Type B pancreatic cell (in vitro differentiated cells): ENCODE results near the gene DPYSL3. TPM values are rescaled to one million over a fixed set of nuclear protein-coding genes. Genes with fewer than 3 reads are reported as not detected.

Experiments
- DNase-seq: peaks from one replicate; pipeline ENCODE4 v3.0.0; 2021; ENCODE audit warnings: mixed read lengths; ENCODE audit not compliant: unreplicated experiment; ENCODE audit errors: extremely low spot score
- H3K27ac Mint-ChIP-seq: 2 replicates; pipeline ENCODE4 v1.8.0; 2021; ENCODE audit warnings: mild to moderate bottlenecking, mixed read lengths
- H3K27me3 Mint-ChIP-seq: 2 replicates; pipeline ENCODE4 v1.8.0; 2021; ENCODE audit warnings: mixed read lengths
- H3K36me3 Mint-ChIP-seq: 2 replicates; pipeline ENCODE4 v1.8.0; 2021; ENCODE audit warnings: mixed read lengths
- H3K4me1 Mint-ChIP-seq: one replicate; pipeline ENCODE4 v1.8.0; 2021; ENCODE audit warnings: mixed read lengths; ENCODE audit not compliant: unreplicated experiment
- H3K4me3 Mint-ChIP-seq: 2 replicates; pipeline ENCODE4 v1.8.0; 2021; ENCODE audit warnings: mild to moderate bottlenecking, mixed read lengths
- H3K9me3 Mint-ChIP-seq: 2 replicates; pipeline ENCODE4 v1.8.0; 2021; ENCODE audit warnings: mixed read lengths
- CTCF ChIP-seq: fragments of 200-600 bp; sonication (generic); conservative IDR thresholded peaks from 2 replicates; pipeline ENCODE4 v1.5.0; 2021; ENCODE audit warnings: antibody characterized with exemption, mild to moderate bottlenecking
- total RNA-seq: library from RNA; stranded (reverse); gene quantifications from 2 replicates; pipeline ENCODE4 v1.2.1, GENCODE V29; 2021; ENCODE audit warnings: low replicate concordance

DPYSL3 gene
- total RNA-seq, 1 donor from 2014 or later = 36.0 TPM

GRCh38 chr5:147504011-147504410 lies 5.9 kb downstream of the DPYSL3 start:
- H3K27ac Mint-ChIP-seq = no peak overlapping the region
- H3K36me3 Mint-ChIP-seq = peaks cover 4% of the 10 kb centered on the region
- no peak for DNase-seq
- H3K9me3 Mint-ChIP-seq = no peaks in the 10 kb centered on the region
- H3K27me3 Mint-ChIP-seq = peaks cover 30% of the 10 kb centered on the region
- TF ChIP-seq CTCF = no peak
- peaks cover 18% of the 10 kb centered on the region for H3K4me1 Mint-ChIP-seq
- no peak overlapping the region for H3K4me3 Mint-ChIP-seq

- TF ChIP-seq CTCF = no peak
- Mint-ChIP-seq H3K9me3 (peaks cover 4% of the 10 kb centered on the region), H3K27me3 (peaks cover 7% of the 10 kb centered on the region), H3K36me3 (no peaks in the 10 kb centered on the region), H3K4me3 (no peak overlapping the region), H3K4me1 (no peaks in the 10 kb centered on the region), H3K27ac (no peak overlapping the region)
- DNase-seq = no peak
Measured at GRCh38 chr5:147490989-147491388, 18.9 kb downstream of the DPYSL3 start.

- H3K27me3 Mint-ChIP-seq = peaks cover 7% of the 10 kb centered on the region
- peaks cover 20% of the 10 kb centered on the region for H3K4me1 Mint-ChIP-seq
- H3K36me3 Mint-ChIP-seq = no peaks in the 10 kb centered on the region
- no peak overlapping the region for H3K4me3 Mint-ChIP-seq
- H3K27ac Mint-ChIP-seq = no peak overlapping the region
- no peak for TF ChIP-seq CTCF
- H3K9me3 Mint-ChIP-seq = peaks cover 4% of the 10 kb centered on the region
- no peak for DNase-seq
Measured at GRCh38 chr5:147487031-147487750, 22.7 kb downstream of the DPYSL3 start.

GRCh38 chr5:147485814-147486213 lies 24.1 kb downstream of the DPYSL3 start:
- no peak for DNase-seq
- peaks cover 20% of the 10 kb centered on the region for H3K4me1 Mint-ChIP-seq

GRCh38 chr5:147485046-147485445 lies 24.8 kb downstream of the DPYSL3 start:
- Mint-ChIP-seq H3K4me3 (no peak overlapping the region), H3K4me1 (peaks cover 23% of the 10 kb centered on the region), H3K27me3 (peaks cover 4% of the 10 kb centered on the region), H3K9me3 (no peaks in the 10 kb centered on the region), H3K27ac (no peak overlapping the region), H3K36me3 (no peaks in the 10 kb centered on the region)
- TF ChIP-seq CTCF = no peak
- DNase-seq = no peak

More at GRCh38 chr5:147485814-147486213, 24.1 kb downstream of the DPYSL3 start:
- peaks cover 7% of the 10 kb centered on the region for H3K27me3 Mint-ChIP-seq
- H3K27ac Mint-ChIP-seq = no peak overlapping the region
- no peak overlapping the region for H3K4me3 Mint-ChIP-seq
- H3K36me3 Mint-ChIP-seq = no peaks in the 10 kb centered on the region
- TF ChIP-seq CTCF = no peak
- no peaks in the 10 kb centered on the region for H3K9me3 Mint-ChIP-seq

GRCh38 chr5:147484708-147485020 lies 25.2 kb downstream of the DPYSL3 start:
- Mint-ChIP-seq H3K36me3 (no peaks in the 10 kb centered on the region), H3K9me3 (no peaks in the 10 kb centered on the region), H3K4me1 (peaks cover 27% of the 10 kb centered on the region), H3K4me3 (no peak overlapping the region), H3K27ac (no peak overlapping the region), H3K27me3 (peaks cover 4% of the 10 kb centered on the region)
- DNase-seq = no peak
- no peak for TF ChIP-seq CTCF
